GM23338 (cell line): ENCODE data around the gene EEF1AKMT2.

Experiments used
- CREB1 ChIP-seq: fragments of 250-450 bp; sonication (Bioruptor Pico); IDR thresholded peaks from 2 replicates; pipeline ENCODE4 v1.5.0; 2020; ENCODE audit warnings: low read depth, mild to moderate bottlenecking, moderate library complexity
- EZH2 ChIP-seq: fragments of 200-600 bp; sonication (generic); IDR thresholded peaks from one replicate; pipeline ENCODE4 v1.8.0; 2017; ENCODE audit warnings: antibody characterized with exemption, mild to moderate bottlenecking, low read depth; ENCODE audit not compliant: unreplicated experiment
- EZH2phosphoT487 ChIP-seq: fragments of 200-600 bp; sonication (generic); IDR thresholded peaks from one replicate; pipeline ENCODE4 v1.8.1; 2018; ENCODE audit warnings: antibody characterized with exemption; ENCODE audit not compliant: unreplicated experiment
- POLR2AphosphoS5 ChIP-seq: IDR thresholded peaks from 2 replicates; pipeline ENCODE4 v1.6.1; 2016; ENCODE audit warnings: antibody characterized with exemption, low read depth
- REST ChIP-seq: IDR thresholded peaks from one replicate; pipeline ENCODE4 v1.6.1; 2018; ENCODE audit warnings: antibody characterized with exemption; ENCODE audit not compliant: unreplicated experiment
- ZNF114 ChIP-seq: fragments of 250-450 bp; sonication (Bioruptor Pico); IDR thresholded peaks from 2 replicates; pipeline ENCODE4 v1.5.0; 2020; ENCODE audit warnings: mild to moderate bottlenecking, moderate library complexity
- TF ChIP-seq, protein P1 (sequence below), 2 experiments: fragments of 200-600 bp in 1 of 2; sonication (generic) in 1 of 2; conservative IDR thresholded peaks; 2 replicates each; pipeline versions ENCODE4 v1.5.1 to v1.6.1; 2016 to 2017; ENCODE audit warnings: antibody characterized with exemption in 2 of 2, low read depth in 2 of 2, mild to moderate bottlenecking in 2 of 2, moderate library complexity in 1 of 2
- TF ChIP-seq, protein P2 (sequence below): IDR thresholded peaks from 2 replicates; pipeline ENCODE4 v1.6.1; 2016; ENCODE audit warnings: antibody characterized with exemption

DNA sequence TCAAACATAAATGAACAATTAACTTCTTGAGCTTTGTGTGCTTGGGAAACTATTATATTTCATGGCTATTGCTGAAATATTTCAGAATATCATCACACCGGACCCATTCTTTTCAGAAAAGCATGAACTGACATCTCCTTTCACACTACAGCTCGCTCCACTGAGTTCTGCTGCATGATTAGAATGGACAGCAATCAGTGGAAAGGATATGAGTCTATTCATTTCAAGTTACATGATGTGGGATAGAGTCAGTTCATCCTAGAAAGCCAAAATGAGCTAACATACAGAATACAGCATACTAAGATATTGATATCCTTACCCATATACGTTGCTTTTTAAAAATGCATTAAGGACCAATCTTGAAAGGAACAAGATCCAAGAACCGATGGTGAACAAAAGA is 46.4 kb downstream of the EEF1AKMT2 start:
- TF ChIP-seq EZH2 (no peak), EZH2phosphoT487 (no peak), POLR2AphosphoS5 (no peak), ZNF114 (CRISPR knock-in tag) (no peak), REST (no peak), CREB1 (CRISPR knock-in tag) (no peak)
- TF ChIP-seq, protein P1, sequence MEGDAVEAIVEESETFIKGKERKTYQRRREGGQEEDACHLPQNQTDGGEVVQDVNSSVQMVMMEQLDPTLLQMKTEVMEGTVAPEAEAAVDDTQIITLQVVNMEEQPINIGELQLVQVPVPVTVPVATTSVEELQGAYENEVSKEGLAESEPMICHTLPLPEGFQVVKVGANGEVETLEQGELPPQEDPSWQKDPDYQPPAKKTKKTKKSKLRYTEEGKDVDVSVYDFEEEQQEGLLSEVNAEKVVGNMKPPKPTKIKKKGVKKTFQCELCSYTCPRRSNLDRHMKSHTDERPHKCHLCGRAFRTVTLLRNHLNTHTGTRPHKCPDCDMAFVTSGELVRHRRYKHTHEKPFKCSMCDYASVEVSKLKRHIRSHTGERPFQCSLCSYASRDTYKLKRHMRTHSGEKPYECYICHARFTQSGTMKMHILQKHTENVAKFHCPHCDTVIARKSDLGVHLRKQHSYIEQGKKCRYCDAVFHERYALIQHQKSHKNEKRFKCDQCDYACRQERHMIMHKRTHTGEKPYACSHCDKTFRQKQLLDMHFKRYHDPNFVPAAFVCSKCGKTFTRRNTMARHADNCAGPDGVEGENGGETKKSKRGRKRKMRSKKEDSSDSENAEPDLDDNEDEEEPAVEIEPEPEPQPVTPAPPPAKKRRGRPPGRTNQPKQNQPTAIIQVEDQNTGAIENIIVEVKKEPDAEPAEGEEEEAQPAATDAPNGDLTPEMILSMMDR (conservative IDR thresholded peaks at IDR 0.05; ENCODE audit: low read depth in 2 of 2), result no peak
- TF ChIP-seq, protein P2, sequence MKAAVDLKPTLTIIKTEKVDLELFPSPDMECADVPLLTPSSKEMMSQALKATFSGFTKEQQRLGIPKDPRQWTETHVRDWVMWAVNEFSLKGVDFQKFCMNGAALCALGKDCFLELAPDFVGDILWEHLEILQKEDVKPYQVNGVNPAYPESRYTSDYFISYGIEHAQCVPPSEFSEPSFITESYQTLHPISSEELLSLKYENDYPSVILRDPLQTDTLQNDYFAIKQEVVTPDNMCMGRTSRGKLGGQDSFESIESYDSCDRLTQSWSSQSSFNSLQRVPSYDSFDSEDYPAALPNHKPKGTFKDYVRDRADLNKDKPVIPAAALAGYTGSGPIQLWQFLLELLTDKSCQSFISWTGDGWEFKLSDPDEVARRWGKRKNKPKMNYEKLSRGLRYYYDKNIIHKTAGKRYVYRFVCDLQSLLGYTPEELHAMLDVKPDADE, result no peak
